ENCODE data around the gene WDFY4. TPM values are rescaled to one million over a fixed set of nuclear protein-coding genes. Genes with fewer than 3 reads are reported as not detected.

The WDFY4 gene
- polyA plus RNA-seq (2011; rRNA removed) = not detected in 2 replicates
- polyA plus RNA-seq (2012; cell fraction: cytosol; rRNA removed) = 0.04 TPM in 1 of 2 replicates, not detected in the other
- 0.04 TPM in 1 of 2 replicates, not detected in the other for polyA plus RNA-seq (2012; cell fraction: nucleus; rRNA removed)
- not detected in 3 replicates for polyA plus RNA-seq (2017; fragmentation: RNase III; extraction: RNeasy Plus Mini Kit Qiagen cat#74134 plus additional on column Dnase treatment)
- not detected in 2 replicates for polyA minus RNA-seq (2011; rRNA and poly(A)+ RNA removed)

- POLR2A ChIA-PET = no interaction called here
- no peak within 1 kb of the TSS for H3K4me2 ChIP-seq
- H3K4me3 ChIP-seq = no peak within 1 kb of the TSS
- TF ChIP-seq SMC3 (IDR thresholded peaks at IDR 0.05) (no peak), MAFK (IDR thresholded peaks at IDR 0.05; ENCODE audit: partially characterized antibody) (no peak), CBX2 (IDR thresholded peaks at IDR 0.05; ENCODE audit: borderline replicate concordance, low read depth) (no peak), BHLHE40 (IDR thresholded peaks at IDR 0.05; ENCODE audit: low read depth, low read length) (no peak), HOXB13 (CRISPR knock-in tag; IDR thresholded peaks at IDR 0.05; ENCODE audit: low read depth) (no peak), ZNF302 (CRISPR knock-in tag; IDR thresholded peaks at IDR 0.05) (no peak), CHD4 (IDR thresholded peaks at IDR 0.05; ENCODE audit: borderline replicate concordance) (no peak), MYC (IDR thresholded peaks at IDR 0.05; ENCODE audit: borderline replicate concordance, low read length) (no peak), TP53 (CRISPR knock-in tag; IDR thresholded peaks at IDR 0.05) (no peak)
- no peaks in the 10 kb centered on the region for H3K4me1 ChIP-seq
- H3K27ac ChIP-seq = no peak within 1 kb of the TSS
- WGBS (ENCODE audit: missing lambda C conversion rate) = 32% methylated on average over 8 of the region's 23 CpGs
- H3K9me3 ChIP-seq = no peaks in the 10 kb centered on the region
- CTCF ChIA-PET = interaction anchor here (0.8 kb wide), 1 partner anchor 29 kb away, joined by 3 read pairs; no protein-coding TSS in a partner anchor
- DNase-seq (ENCODE audit: low read depth in 1 of 2, low spot score in 1 of 2) (no peak), FAIRE-seq (no peak), ATAC-seq (no peak)
Measured at GRCh38 chr10:48684792-48685623, at the start of gene WDFY4. WDFY4 (plus strand) TSS chr10:48684873; CDS start chr10:48709733, 24,860 bp downstream.

- WGBS (ENCODE audit: missing lambda C conversion rate) = 76% methylated on average over 8 of the region's 8 CpGs
Measured at GRCh38 chr10:48634984-48635557, 49.6 kb upstream of the WDFY4 start.

GRCh38 chr10:48636231-48636630 is 48.4 kb upstream of the WDFY4 start:
- ChIA-PET POLR2A (no interaction called here), CTCF (interaction anchor here (1.3 to 6.6 kb wide), 3 partner anchors 20 to 83 kb away, joined by 4 to 69 read pairs (median 5); no protein-coding TSS in a partner anchor)
- DNase-seq (ENCODE audit: low read depth in 1 of 2, low spot score in 1 of 2) (no peak), ATAC-seq (no peak), FAIRE-seq (no peak)
- H3K9me3 ChIP-seq = peaks cover 7% of the 10 kb centered on the region; the same call in 2 of the 3 replicates
- no peak overlapping the region for H3K27ac ChIP-seq
- TF ChIP-seq NPAS2 (CRISPR knock-in tag; IDR thresholded peaks at IDR 0.05; ENCODE audit: borderline replicate concordance) (no peak), CHD2 (IDR thresholded peaks at IDR 0.05; ENCODE audit: low read length, partially characterized antibody) (no peak), KDM5A (IDR thresholded peaks at IDR 0.05) (no peak)
- 31% methylated on average over 3 of the region's 3 CpGs for WGBS (ENCODE audit: missing lambda C conversion rate)
- H3K4me2 ChIP-seq = no peak overlapping the region
- H3K4me3 ChIP-seq = no peak overlapping the region
- no peaks in the 10 kb centered on the region for H3K4me1 ChIP-seq

More at GRCh38 chr10:48634984-48635557, 49.6 kb upstream of the WDFY4 start:
- Histone ChIP-seq H3K4me1 (no peaks in the 10 kb centered on the region), H3K4me3 (no peak overlapping the region), H3K4me2 (no peak overlapping the region), H3K9me3 (no peaks in the 10 kb centered on the region), H3K27ac (no peak overlapping the region)
- ChIA-PET POLR2A (no interaction called here), CTCF (interaction anchor here (6.6 kb wide), 1 partner anchor 21 kb away, joined by 69 read pairs; no protein-coding TSS in a partner anchor)
- FAIRE-seq (no peak), DNase-seq (ENCODE audit: low read depth in 1 of 2, low spot score in 1 of 2) (no peak), ATAC-seq (no peak)
- TF ChIP-seq HDAC2 (IDR thresholded peaks at IDR 0.05) (no peak), ZC3H11A (IDR thresholded peaks at IDR 0.05) (no peak), FOSL2 (IDR thresholded peaks at IDR 0.05) (no peak), FOSL2 (CRISPR knock-in tag; IDR thresholded peaks at IDR 0.05) (no peak), HES2 (IDR thresholded peaks at IDR 0.05) (no peak), NPAS2 (CRISPR knock-in tag; IDR thresholded peaks at IDR 0.05; ENCODE audit: borderline replicate concordance) (no peak), EHF (CRISPR knock-in tag; IDR thresholded peaks at IDR 0.05) (no peak), CEBPB (IDR thresholded peaks at IDR 0.05) (no peak)

GRCh38 chr10:48636901-48637300 is 47.8 kb upstream of the WDFY4 start:
- TF ChIP-seq CEBPB (IDR thresholded peaks at IDR 0.05) (no peak), EHMT2 (IDR thresholded peaks at IDR 0.05; ENCODE audit: low read depth) (no peak), POLR2AphosphoS2 (conservative IDR thresholded peaks at IDR 0.05; ENCODE audit: low read length) (no peak), NPAS2 (CRISPR knock-in tag; IDR thresholded peaks at IDR 0.05; ENCODE audit: borderline replicate concordance) (no peak), MYC (IDR thresholded peaks at IDR 0.05; ENCODE audit: borderline replicate concordance, low read length) (no peak), CBX8 (IDR thresholded peaks at IDR 0.05) (no peak), CHD2 (IDR thresholded peaks at IDR 0.05; ENCODE audit: low read length, partially characterized antibody) (no peak), MAZ (IDR thresholded peaks at IDR 0.05; ENCODE audit: borderline replicate concordance, low read depth, low read length) (no peak), HMGXB4 (CRISPR knock-in tag; IDR thresholded peaks at IDR 0.05; ENCODE audit: borderline replicate concordance) (no peak), ATOH8 (CRISPR knock-in tag; IDR thresholded peaks at IDR 0.05; ENCODE audit: low read depth) (no peak), ESRRA (IDR thresholded peaks at IDR 0.05; ENCODE audit: borderline replicate concordance, low read length) (no peak), EHF (CRISPR knock-in tag; IDR thresholded peaks at IDR 0.05) (no peak)
- CTCF ChIA-PET = interaction anchor here (0.6 to 6.6 kb wide), 6 partner anchors 12 to 1541 kb away, joined by 3 to 69 read pairs (median 4); no protein-coding TSS in a partner anchor
- Histone ChIP-seq H3K27ac (no peak overlapping the region), H3K9me3 (peaks cover 8% of the 10 kb centered on the region; the same call in 2 of the 3 replicates), H3K4me1 (no peaks in the 10 kb centered on the region), H3K4me2 (no peak overlapping the region), H3K4me3 (no peak overlapping the region)
- ATAC-seq (no peak), FAIRE-seq (no peak), DNase-seq (ENCODE audit: low read depth in 1 of 2, low spot score in 1 of 2) (no peak)
- 77% methylated on average over 3 of the region's 3 CpGs for WGBS (ENCODE audit: missing lambda C conversion rate)
- POLR2A ChIA-PET = no interaction called here
